NB4 (cell line): ENCODE results near the gene COPS7A.
"Not testable (repeated sequence)": the region's sequence is repeated elsewhere in the genome, so short reads cannot be mapped to it uniquely, and the experiment has no call there.

ENCODE experiments used
- DNase-seq: peaks from one replicate; pipeline ENCODE4 v3.0.0; 2010; ENCODE audit warnings: low read depth
- H3K4me3 ChIP-seq: one replicate; pipeline ENCODE4 v1.5.1; 2011; ENCODE audit warnings: mild to moderate bottlenecking, low read depth, low read length, moderate library complexity
- CTCF ChIP-seq: IDR thresholded peaks from one replicate; pipeline ENCODE4 v1.5.1; 2012; ENCODE audit warnings: low read depth, low read length
- MAX ChIP-seq: IDR thresholded peaks from 2 replicates; pipeline ENCODE4 v1.6.1; 2011; ENCODE audit warnings: low read depth, low read length
- MYC ChIP-seq: IDR thresholded peaks from 2 replicates; pipeline ENCODE4 v1.6.1; 2011; ENCODE audit warnings: low read depth, low read length
- POLR2A ChIP-seq: IDR thresholded peaks from 2 replicates; pipeline ENCODE4 v1.6.1; 2011; ENCODE audit warnings: mild to moderate bottlenecking; ENCODE audit not compliant: insufficient read length; ENCODE audit errors: extremely low read depth

Gene COPS7A

GRCh38 chr12:6701078-6701768 is 22.6 kb upstream of the COPS7A start:
- TF ChIP-seq MAX, result no peak
- no peak for TF ChIP-seq POLR2A
- no peak for TF ChIP-seq MYC
- no peak for TF ChIP-seq CTCF
- no peak for DNase-seq
- H3K4me3 ChIP-seq, result no peak overlapping the region

GRCh38 chr12:6703631-6704030 is 20.2 kb upstream of the COPS7A start:
- TF ChIP-seq CTCF (peak; percentile 8), POLR2A (no peak), MAX (peak; percentile 33; the same call in 1 of the 2 replicates), MYC (no peak; the same call in 1 of the 2 replicates)
- H3K4me3 ChIP-seq, result no peak overlapping the region
- peak; percentile 61 for DNase-seq

GRCh38 chr12:6708351-6708750 is 15.5 kb upstream of the COPS7A start:
- not testable (repeated sequence) for DNase-seq, H3K4me3 ChIP-seq

GRCh38 chr12:6708960-6709394 is 14.9 kb upstream of the COPS7A start:
- TF ChIP-seq CTCF (no peak), MYC (no peak), POLR2A (no peak), MAX (no peak)
- DNase-seq, result no peak
- no peak overlapping the region for H3K4me3 ChIP-seq

- not testable (repeated sequence) for H3K4me3 ChIP-seq, DNase-seq
Observed at GRCh38 chr12:6716031-6716873, 7.6 kb upstream of the COPS7A start.

- no peak for DNase-seq
- TF ChIP-seq POLR2A (no peak), MYC (no peak), MAX (no peak), CTCF (no peak)
- H3K4me3 ChIP-seq, result no peak overlapping the region
Observed at GRCh38 chr12:6716874-6717437, 6.9 kb upstream of the COPS7A start.
